K562 (cell line): ENCODE measurements around the gene PCCA. TPM values are rescaled to one million over a fixed set of nuclear protein-coding genes. Genes with fewer than 3 reads are reported as not detected.

ENCODE experiments used
- ATAC-seq: fragments of 200-7000 bp; cut with Tn5 transposase; 3 replicates; pipeline ENCODE4 v1.9.1; 2020; ENCODE audit warnings: moderate library complexity
- BruUV-seq: library from RNA; stranded (reverse); fragments of 400-500 nt; replicated peaks from 2 replicates; lab custom pipeline; 2021; lab: Mats Ljungman, UMichigan
- CTCF ChIA-PET: fragments of 300-600 bp; formaldehyde crosslinking; extraction: SDS; loops from one replicate; lab custom pipeline; 2021; ENCODE audit warnings: low intra/inter-chr PET ratio; lab: Yijun Ruan, JAX
- POLR2A ChIA-PET: fragments of 300-600, 350-650 bp; sonication (Branson Sonifier 250); formaldehyde crosslinking; extraction: SDS; loops from one replicate; lab custom pipeline; 2021; ENCODE audit warnings: antibody characterized with exemption, inconsistent platforms; lab: Yijun Ruan, JAX
- DNase-seq, 4 experiments: peaks; one replicate each; pipeline versions ENCODE4 v3.0.0 to v3.0.0-alpha.2; 2011 to 2018; ENCODE audit warnings: low spot score in 3 of 4, mixed read lengths in 3 of 4; ENCODE audit errors: extremely low read depth in 1 of 4
- FAIRE-seq: peaks from 2 replicates; lab custom pipeline; 2011; peaks lifted over from hg19 to GRCh38; lab: Jason Lieb, UNC
- H2AFZ ChIP-seq: 2 replicates; pipeline ENCODE4 v1.6.0; 2011; ENCODE audit warnings: low read depth, low read length, control low read depth, inconsistent platforms
- H3K27ac ChIP-seq: fragments of 200-600 bp; 3 replicates; pipeline ENCODE4 v1.8.0; 2011; ENCODE audit warnings: low read depth, mild to moderate bottlenecking, control low read depth, inconsistent platforms, low read length, moderate library complexity, mixed read lengths; ENCODE audit errors: extremely low read depth
- H3K27me3 ChIP-seq, 2 experiments: fragments of 300-600 bp in 1 of 2; 2 replicates in 1 of 2; 3 replicates in 1 of 2; pipeline versions ENCODE4 v1.6.0 to v1.8.0; 2011; ENCODE audit warnings: inconsistent platforms in 2 of 2, low read length in 2 of 2, mild to moderate bottlenecking in 1 of 2, mixed read lengths in 1 of 2, moderate library complexity in 1 of 2; ENCODE audit not compliant: control insufficient read depth in 2 of 2, insufficient read depth in 2 of 2
- H3K36me3 ChIP-seq: fragments of 300-600 bp; 3 replicates; pipeline ENCODE4 v1.8.0; 2011; ENCODE audit warnings: mild to moderate bottlenecking, low read length, inconsistent platforms; ENCODE audit not compliant: control insufficient read depth, insufficient read depth
- H3K4me1 ChIP-seq, 2 experiments: fragments of 200-600 bp in 1 of 2; replicated peaks in 1 of 2; 2 replicates in 1 of 2; 3 replicates in 1 of 2; pipeline versions ENCODE4 v1.5.1 to v1.8.0; 2011; ENCODE audit warnings: inconsistent platforms in 2 of 2, low read length in 2 of 2, mild to moderate bottlenecking in 1 of 2, mixed read lengths in 1 of 2, moderate library complexity in 1 of 2; ENCODE audit not compliant: control insufficient read depth in 2 of 2, insufficient read depth in 2 of 2
- H3K4me2 ChIP-seq: 2 replicates; pipeline ENCODE4 v1.6.1; 2011; ENCODE audit warnings: low read length, control low read depth, inconsistent platforms, mixed read lengths; ENCODE audit not compliant: insufficient read depth
- H3K4me3 ChIP-seq: fragments of 200-600 bp; sonication (generic), shearing (Covaris generic); 2 replicates; pipeline ENCODE4 v1.5.1; 2016; ENCODE audit warnings: control low read depth, inconsistent platforms
- H3K79me2 ChIP-seq: fragments of 200-600 bp; 3 replicates; pipeline ENCODE4 v1.8.0; 2011; ENCODE audit warnings: low read length, inconsistent platforms; ENCODE audit not compliant: control insufficient read depth, insufficient read depth
- H3K9ac ChIP-seq, 2 experiments: 2 replicates each; pipeline versions ENCODE4 v1.6.0 to v1.6.1; 2011; ENCODE audit warnings: low read depth in 2 of 2, low read length in 2 of 2, control low read depth in 1 of 2, inconsistent platforms in 1 of 2, mild to moderate bottlenecking in 1 of 2, mixed read lengths in 1 of 2; ENCODE audit not compliant: insufficient read depth in 1 of 2
- H3K9me1 ChIP-seq: one replicate; pipeline ENCODE4 v1.6.0; 2011; ENCODE audit warnings: inconsistent platforms, mild to moderate bottlenecking, low read length, moderate library complexity; ENCODE audit not compliant: control insufficient read depth, insufficient read depth
- H3K9me3 ChIP-seq: replicated peaks from 2 replicates; pipeline ENCODE4 v1.5.1; 2011; ENCODE audit warnings: low read depth, low read length, inconsistent platforms; ENCODE audit not compliant: control insufficient read depth, insufficient read depth
- H4K20me1 ChIP-seq: replicated peaks from 2 replicates; pipeline ENCODE4 v1.6.1; 2011; ENCODE audit warnings: low read length, inconsistent platforms, mixed read lengths; ENCODE audit not compliant: control insufficient read depth, insufficient read depth
- ARHGAP35 ChIP-seq: fragments of 450-650 bp; IDR thresholded peaks from 2 replicates; pipeline ENCODE4 v1.6.1; 2018; ENCODE audit not compliant: partially characterized antibody
- MEIS2 ChIP-seq: fragments of 450-650 bp; IDR thresholded peaks from 2 replicates; pipeline ENCODE4 v1.6.1; 2014; ENCODE audit warnings: mild to moderate bottlenecking; ENCODE audit not compliant: partially characterized antibody
- NEUROD1 ChIP-seq: fragments of 150-350 bp; IDR thresholded peaks from 2 replicates; pipeline ENCODE4 v1.6.1; 2014; ENCODE audit warnings: borderline replicate concordance, low read length, low read depth; ENCODE audit not compliant: partially characterized antibody
- TFAM ChIP-seq: fragments of 250-450 bp; sonication (Bioruptor Pico); conservative IDR thresholded peaks from 2 replicates; pipeline ENCODE4 v1.5.0; 2021; ENCODE audit warnings: mild to moderate bottlenecking, moderate library complexity
- ZBTB2 ChIP-seq: fragments of 450-650 bp; IDR thresholded peaks from 2 replicates; pipeline ENCODE4 v1.6.1; 2016; ENCODE audit warnings: antibody characterized with exemption
- ZBTB26 ChIP-seq: fragments of 450-650 bp; formaldehyde crosslinking; IDR thresholded peaks from 2 replicates; pipeline ENCODE4 v1.4.0; 2022; ENCODE audit warnings: missing genetic modification characterization
- ZNF134 ChIP-seq: fragments of 250-450 bp; sonication (Bioruptor Pico); conservative IDR thresholded peaks from 2 replicates; pipeline ENCODE4 v1.4.0; 2020
- ZNF280A ChIP-seq: fragments of 450-650 bp; IDR thresholded peaks from 2 replicates; pipeline ENCODE4 v1.6.1; 2018; ENCODE audit warnings: mild to moderate bottlenecking, low read depth; ENCODE audit not compliant: partially characterized antibody
- ZNF431 ChIP-seq: sonication (generic); formaldehyde crosslinking; IDR thresholded peaks from 2 replicates; pipeline ENCODE4 v1.8.0; 2022; ENCODE audit warnings: mild to moderate bottlenecking, missing genetic modification reagents
- WGBS: fragments of 100-300 bp; shearing (Covaris generic); methylation state at CpG from one replicate; pipeline ENCODE4 v1.1.6; 2016; ENCODE audit warnings: low coverage, mixed read lengths; ENCODE audit not compliant: insufficient coverage; ENCODE audit errors: missing lambda C conversion rate; 5-methylcytosine and 5-hydroxymethylcytosine counted together
- in situ Hi-C: fragments of 300-500 bp; cut with MboI; formaldehyde crosslinking; loops from 4 replicates; pipeline ENCODE4 v1.15.0; 2018; ENCODE audit warnings: inconsistent platforms, mixed read lengths
- intact Hi-C: fragments of 100-400 bp; cut with micrococcal nuclease; formaldehyde crosslinking; loops from 2 replicates; pipeline ENCODE4 v1.14.2; 2022
- polyA plus RNA-seq, 8 experiments: library from polyadenylated mRNA; depleted of rRNA in 4 of 8; stranded (reverse) in 5 of 8; unstranded in 3 of 8; fragments of >200 nt; fragmentation: Nextera tagmentation in 2 of 8; fragmentation: Illumina TruSeq in 1 of 8; extraction: Ambion mirVana in 2 of 8; extraction: Trizol in 1 of 8; gene quantifications; 2 replicates each; pipeline versions ENCODE4 v1.2.1 to v1.2.3, GENCODE V29; 2011 to 2014; ENCODE audit warnings: inconsistent platforms in 1 of 8, missing spikeins in 1 of 8
- total RNA-seq, 7 experiments: library from RNA; depleted of rRNA in 6 of 7; stranded (reverse); fragments of >200 nt in 6 of 7; fragmentation: Illumina TruSeq in 2 of 7; extraction: Trizol in 2 of 7; gene quantifications; 2 replicates each; pipeline versions ENCODE4 v1.2.1 to v1.2.3, GENCODE V29; 2011 to 2021; ENCODE audit warnings: low replicate concordance in 1 of 7

Gene PCCA
- total and polyA plus RNA-seq, 9 of the 15 experiments (the other 6 are each of a cell fraction or from before 2014, with no cell fraction given), result 5.2 to 14.1 (median 9.7) TPM

- TF ChIP-seq ARHGAP35 (no peak), NEUROD1 (no peak), MEIS2 (no peak), ZBTB26 (CRISPR knock-in tag) (no peak)
- TF ChIP-seq, all 486 proteins: peak for 0
Observed at GRCh38 chr13:100347968-100348367, 259.1 kb downstream of the PCCA start (continued).

GRCh38 chr13:100349594-100349993 is 260.7 kb downstream of the PCCA start:
- DNase-seq (no peak), ATAC-seq (no peak), FAIRE-seq (no peak)
- no TSS peak for BruUV-seq
- TF ChIP-seq ZNF431 (no peak), ZNF134 (CRISPR knock-in tag) (no peak), ZBTB2 (no peak), TFAM (no peak), ZNF280A (no peak)
- POLR2A ChIA-PET, result no interaction called here
- in situ Hi-C loops (no loop called here), intact Hi-C loops (no loop called here)
- H3K9me1 ChIP-seq, result no peaks in the 10 kb centered on the region
- 0% methylated on average over 3 of the region's 3 CpGs for whole genome bisulfite sequencing
- H3K27ac ChIP-seq, result no peak overlapping the region
- H3K4me2 ChIP-seq, result no peak overlapping the region
- H4K20me1 ChIP-seq, result no peaks in the 10 kb centered on the region
- no peaks in the 10 kb centered on the region for H3K27me3 ChIP-seq
- no peaks in the 10 kb centered on the region for H3K4me1 ChIP-seq
- no peak overlapping the region for H2AFZ ChIP-seq
- CTCF ChIA-PET, result no interaction called here
- H3K4me3 ChIP-seq, result no peak overlapping the region
- H3K9ac ChIP-seq, result no peak overlapping the region
- H3K9me3 ChIP-seq, result no peaks in the 10 kb centered on the region
- H3K36me3 ChIP-seq, result no peaks in the 10 kb centered on the region
- no peaks in the 10 kb centered on the region for H3K79me2 ChIP-seq
